HL-60/S4 treated with phorbol 12-myristate 13-acetate at 8.2 ng/mL for 4 days and 3 days (cell line): ENCODE data around the gene MUC16.
"Not testable (repeated sequence)": the region's sequence is repeated elsewhere in the genome, so short reads cannot be mapped to it uniquely, and the experiment has no call there.

Experiments
- in situ Hi-C: fragments of 300-500 bp; cut with MboI; formaldehyde crosslinking; loops from 2 replicates; pipeline ENCODE4 v1.15.0; 2022; ENCODE audit warnings: low sequenced_read_pairs

Gene MUC16

GRCh38 chr19:9009935-9010651, at the start of gene MUC16:
TSS of gene MUC16 (minus strand) at chr19:9010409.
- in situ Hi-C loops = no loop called here

- in situ Hi-C loops = no loop called here
Measured at GRCh38 chr19:9058905-9059667, 48.9 kb upstream of the MUC16 start.

- in situ Hi-C loops = no loop called here
Measured at GRCh38 chr19:9057505-9058258, 47.5 kb upstream of the MUC16 start.

- in situ Hi-C loops = not testable (repeated sequence)
Measured at GRCh38 chr19:9056131-9056530, 45.9 kb upstream of the MUC16 start.

- in situ Hi-C loops = no loop called here
Measured at GRCh38 chr19:9054765-9055164, 44.6 kb upstream of the MUC16 start.

GRCh38 chr19:9054207-9054606, 44.0 kb upstream of the MUC16 start:
- in situ Hi-C loops = no loop called here

GRCh38 chr19:9053674-9054073, 43.5 kb upstream of the MUC16 start:
- in situ Hi-C loops = not testable (repeated sequence)

GRCh38 chr19:9052894-9053293, 42.7 kb upstream of the MUC16 start:
- in situ Hi-C loops = no loop called here

- in situ Hi-C loops = no loop called here
Measured at GRCh38 chr19:9046694-9047093, 36.5 kb upstream of the MUC16 start.

- in situ Hi-C loops = no loop called here
Measured at GRCh38 chr19:9044449-9044848, 34.2 kb upstream of the MUC16 start.

GRCh38 chr19:9043524-9043923, 33.3 kb upstream of the MUC16 start:
- in situ Hi-C loops = no loop called here

- in situ Hi-C loops = no loop called here
Measured at GRCh38 chr19:9041023-9041422, 30.8 kb upstream of the MUC16 start.

GRCh38 chr19:9040131-9040530, 29.9 kb upstream of the MUC16 start:
- in situ Hi-C loops = no loop called here

- in situ Hi-C loops = no loop called here
Measured at GRCh38 chr19:9039728-9040127, 29.5 kb upstream of the MUC16 start.

- in situ Hi-C loops = no loop called here
Measured at GRCh38 chr19:9037400-9038062, 27.3 kb upstream of the MUC16 start.

GRCh38 chr19:9032136-9032631, 22.0 kb upstream of the MUC16 start:
- in situ Hi-C loops = no loop called here

GRCh38 chr19:9018163-9018875, 8.1 kb upstream of the MUC16 start:
- in situ Hi-C loops = no loop called here

GRCh38 chr19:9014803-9015202, 4.6 kb upstream of the MUC16 start:
- in situ Hi-C loops = no loop called here

- in situ Hi-C loops = no loop called here
Measured at GRCh38 chr19:9013988-9014387, 3.8 kb upstream of the MUC16 start.

- in situ Hi-C loops = no loop called here
Measured at GRCh38 chr19:9011875-9012274, 1.7 kb upstream of the MUC16 start.
